Measurements from ENCODE around the gene LCN15.

The LCN15 gene

DNA sequence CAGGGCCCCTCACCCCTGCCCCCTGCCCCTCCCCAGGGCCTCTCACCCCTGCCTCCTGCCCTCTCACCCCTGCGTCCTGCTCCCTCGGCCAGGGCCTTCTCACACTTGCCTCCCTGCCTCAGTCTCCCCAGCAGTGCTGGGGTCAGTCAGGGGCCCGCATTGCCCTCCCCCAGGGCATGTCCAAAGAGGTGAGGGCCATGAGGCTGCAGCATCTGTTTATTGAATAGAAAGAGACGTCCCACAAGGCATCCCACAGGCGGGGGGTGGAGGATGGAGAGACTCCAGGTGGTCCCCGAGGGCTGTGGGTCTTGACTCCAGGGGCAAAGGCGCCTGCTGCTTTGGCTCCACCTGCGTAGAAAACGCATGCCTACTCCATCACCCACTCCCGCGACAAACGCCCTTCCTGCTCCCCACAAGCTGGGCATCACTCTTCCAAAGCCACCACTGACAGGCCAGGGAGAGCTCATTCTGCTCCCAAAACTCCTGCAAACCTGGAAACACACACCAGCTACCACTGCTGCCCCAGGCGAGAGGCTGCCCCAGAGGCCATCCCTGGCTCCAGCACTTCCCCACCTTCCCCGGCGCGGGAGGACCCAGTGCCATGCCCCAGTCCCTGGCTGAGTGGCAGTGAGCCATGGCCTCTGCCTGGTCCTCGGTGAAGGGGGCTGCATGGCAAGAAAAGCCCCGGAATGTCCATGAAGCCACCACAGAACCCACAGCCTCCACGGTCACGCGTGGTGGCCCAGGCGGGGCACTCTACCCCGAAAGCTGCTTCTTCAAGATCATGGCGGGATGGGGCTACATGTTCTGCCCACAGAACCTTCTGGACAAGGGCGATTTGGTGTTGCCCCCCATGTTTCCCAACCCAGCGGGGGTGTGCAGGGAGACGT lies 4.6 kb downstream of the LCN15 start:
- Histone ChIP-seq H3K9ac (ENCODE audit: low read depth, low read length, poor library complexity) (peak overlapping the region; percentile 44), H3K14ac (ENCODE audit: low read length) (peak overlapping the region; percentile 82), H2BK15ac (ENCODE audit: low read length) (peak overlapping the region; percentile 76), H2BK12ac (ENCODE audit: low read length) (peak overlapping the region; percentile 84), H3K4me1 (ENCODE audit: control insufficient read depth in 2 of 2, insufficient read depth in 1 of 2, low read depth in 1 of 2, low read length in 2 of 2) (peaks cover 11% of the 10 kb centered on the region in 2 donors), H3K9me3 (replicated peaks in 1 of 2; ENCODE audit: control insufficient read depth in 2 of 2, insufficient read depth in 1 of 2, low read depth in 1 of 2, low read length in 2 of 2) (peaks cover 0 to 2% of the 10 kb centered on the region in 2 donors), H3K79me1 (ENCODE audit: low read depth, low read length) (no peaks in the 10 kb centered on the region), H2AK5ac (ENCODE audit: low read depth, low read length) (peak overlapping the region; percentile 92), H3K4me2 (ENCODE audit: insufficient read depth, low read length, poor library complexity, severe bottlenecking) (no peak overlapping the region), H3K4me3 (ENCODE audit: low read length in 2 of 2) (no peak overlapping the region), H3K36me3 (replicated peaks in 1 of 2; ENCODE audit: control insufficient read depth in 2 of 2, insufficient read depth in 2 of 2, low read length in 2 of 2) (no peaks in the 10 kb centered on the region), H3K18ac (ENCODE audit: low read length) (peak overlapping the region; percentile 80), H4K91ac (ENCODE audit: low read depth, low read length, poor library complexity) (no peak overlapping the region), H3K27me3 (ENCODE audit: control insufficient read depth in 3 of 3, insufficient read depth in 3 of 3, low read depth in 1 of 3, low read length in 3 of 3) (no peaks in the 10 kb centered on the region), H2BK5ac (ENCODE audit: low read length) (peak overlapping the region; percentile 90), H2AFZ (ENCODE audit: low read length) (peak overlapping the region; percentile 92), H3K27ac (replicated peaks; ENCODE audit: low read length) (no peak overlapping the region), H2BK120ac (ENCODE audit: low read depth, low read length) (no peak overlapping the region), H3K23ac (ENCODE audit: low read depth, low read length, poor library complexity) (peak overlapping the region; percentile 43), H4K8ac (ENCODE audit: low read depth, low read length) (peak overlapping the region; percentile 92), H3K4ac (ENCODE audit: low read length) (no peak overlapping the region)
- DNase-seq (ENCODE audit: low spot score) = no peak
- no CpG with 5 or more reads among the region's 27 CpGs for WGBS, 2 donors (ENCODE audit: extremely low coverage in 2 of 2, insufficient read length in 2 of 2, insufficient replicate concordance in 1 of 2)

DNA sequence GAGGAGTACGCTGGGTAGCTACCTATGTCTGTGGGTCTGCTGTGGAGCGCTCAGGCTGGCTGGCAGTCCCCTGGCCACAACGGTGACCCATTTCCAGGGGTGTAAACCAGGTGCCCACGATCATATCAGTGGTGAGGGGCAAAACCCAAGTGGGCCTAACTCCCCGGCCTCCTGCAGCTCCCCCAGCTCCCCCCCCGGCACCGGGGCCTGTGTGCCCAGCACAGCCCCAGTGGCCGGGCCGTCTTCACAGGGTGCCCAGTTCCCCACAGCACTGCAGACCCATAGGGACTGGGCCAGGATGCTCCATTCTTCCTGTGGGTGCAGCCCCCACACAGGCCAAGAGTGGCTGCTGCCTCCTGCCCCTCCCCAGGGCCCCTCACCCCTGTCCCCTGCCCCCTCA lies 5.3 kb downstream of the LCN15 start:
- peak overlapping the region; percentile 24 for H2BK12ac ChIP-seq (ENCODE audit: low read length)
- no peak overlapping the region for H2BK120ac ChIP-seq (ENCODE audit: low read depth, low read length)
- H3K79me1 ChIP-seq (ENCODE audit: low read depth, low read length) = no peaks in the 10 kb centered on the region
- H3K14ac ChIP-seq (ENCODE audit: low read length) = no peak overlapping the region
- no peak overlapping the region for H3K4ac ChIP-seq (ENCODE audit: low read length)
- peaks cover 0 to 2% (median 0%) of the 10 kb centered on the region in 3 experiments for H3K27me3 ChIP-seq (ENCODE audit: control insufficient read depth in 3 of 3, insufficient read depth in 3 of 3, low read depth in 1 of 3, low read length in 3 of 3)
- no peak overlapping the region for H3K9ac ChIP-seq (ENCODE audit: low read depth, low read length, poor library complexity)
- H2BK15ac ChIP-seq (ENCODE audit: low read length) = peak overlapping the region; percentile 76
- no peaks in the 10 kb centered on the region for H3K36me3 ChIP-seq (replicated peaks in 1 of 2; ENCODE audit: control insufficient read depth in 2 of 2, insufficient read depth in 2 of 2, low read length in 2 of 2)
- H2AFZ ChIP-seq (ENCODE audit: low read length) = no peak overlapping the region
- no peak overlapping the region for H3K27ac ChIP-seq (replicated peaks; ENCODE audit: low read length)
- H4K8ac ChIP-seq (ENCODE audit: low read depth, low read length) = no peak overlapping the region
- no peak for DNase-seq (ENCODE audit: low spot score)
- no peak overlapping the region for H3K4me3 ChIP-seq (ENCODE audit: low read length in 2 of 2)
- H3K4me2 ChIP-seq (ENCODE audit: insufficient read depth, low read length, poor library complexity, severe bottlenecking) = no peak overlapping the region
- H4K91ac ChIP-seq (ENCODE audit: low read depth, low read length, poor library complexity) = no peak overlapping the region
- WGBS, 2 donors (ENCODE audit: extremely low coverage in 2 of 2, insufficient read length in 2 of 2, insufficient replicate concordance in 1 of 2) = no CpG with 5 or more reads among the region's 9 CpGs
- H3K4me1 ChIP-seq (ENCODE audit: control insufficient read depth in 2 of 2, insufficient read depth in 1 of 2, low read depth in 1 of 2, low read length in 2 of 2) = peaks cover 11% of the 10 kb centered on the region in 2 donors
- H3K9me3 ChIP-seq (replicated peaks in 1 of 2; ENCODE audit: control insufficient read depth in 2 of 2, insufficient read depth in 1 of 2, low read depth in 1 of 2, low read length in 2 of 2) = peaks cover 0 to 2% of the 10 kb centered on the region in 2 donors
- no peak overlapping the region for H2BK5ac ChIP-seq (ENCODE audit: low read length)
- peak overlapping the region; percentile 92 for H2AK5ac ChIP-seq (ENCODE audit: low read depth, low read length)
- H3K18ac ChIP-seq (ENCODE audit: low read length) = peak overlapping the region; percentile 13
- H3K23ac ChIP-seq (ENCODE audit: low read depth, low read length, poor library complexity) = no peak overlapping the region

DNA sequence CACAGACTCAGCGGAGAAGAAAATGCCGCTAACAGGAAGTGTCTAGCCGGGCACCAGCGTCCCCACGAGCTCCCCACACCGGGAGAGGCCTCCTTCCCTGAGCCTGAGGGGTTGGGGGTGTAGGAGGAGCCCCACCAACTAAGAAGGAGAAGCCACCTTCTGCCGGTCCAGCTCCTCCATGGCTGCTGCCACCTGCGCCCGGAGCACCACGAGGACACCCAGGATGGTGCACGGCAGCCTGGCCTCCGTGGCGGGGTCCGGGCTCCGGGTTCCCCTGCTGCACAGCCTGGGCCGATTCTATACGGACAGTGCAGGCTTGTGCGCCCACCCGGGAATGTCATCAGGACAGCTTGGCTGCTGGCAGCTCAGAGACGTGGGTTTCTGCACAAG lies 6.6 kb downstream of the LCN15 start:
- peaks cover 0 to 2% of the 10 kb centered on the region in 2 donors for H3K9me3 ChIP-seq (replicated peaks in 1 of 2; ENCODE audit: control insufficient read depth in 2 of 2, insufficient read depth in 1 of 2, low read depth in 1 of 2, low read length in 2 of 2)
- H3K4me1 ChIP-seq (ENCODE audit: control insufficient read depth in 2 of 2, insufficient read depth in 1 of 2, low read depth in 1 of 2, low read length in 2 of 2) = peaks cover 5 to 9% of the 10 kb centered on the region in 2 donors
- H2BK120ac ChIP-seq (ENCODE audit: low read depth, low read length) = no peak overlapping the region
- peak overlapping the region; percentile 77 for H2BK15ac ChIP-seq (ENCODE audit: low read length)
- no peak overlapping the region for H4K8ac ChIP-seq (ENCODE audit: low read depth, low read length)
- H2AFZ ChIP-seq (ENCODE audit: low read length) = no peak overlapping the region
- no CpG with 5 or more reads among the region's 20 CpGs for WGBS, 2 donors (ENCODE audit: extremely low coverage in 2 of 2, insufficient read length in 2 of 2, insufficient replicate concordance in 1 of 2)
- H3K14ac ChIP-seq (ENCODE audit: low read length) = no peak overlapping the region
- no peak for DNase-seq (ENCODE audit: low spot score)
- no peak overlapping the region for H3K4me3 ChIP-seq (ENCODE audit: low read length in 2 of 2)
- H3K18ac ChIP-seq (ENCODE audit: low read length) = no peak overlapping the region
- peak overlapping the region; percentile 90 for H2BK12ac ChIP-seq (ENCODE audit: low read length)
- no peak overlapping the region for H2BK5ac ChIP-seq (ENCODE audit: low read length)
- no peaks in the 10 kb centered on the region for H3K79me1 ChIP-seq (ENCODE audit: low read depth, low read length)
- peak overlapping the region; percentile 96 for H2AK5ac ChIP-seq (ENCODE audit: low read depth, low read length)
- peaks cover 0 to 2% (median 0%) of the 10 kb centered on the region in 3 experiments for H3K27me3 ChIP-seq (ENCODE audit: control insufficient read depth in 3 of 3, insufficient read depth in 3 of 3, low read depth in 1 of 3, low read length in 3 of 3)
- no peak overlapping the region for H4K91ac ChIP-seq (ENCODE audit: low read depth, low read length, poor library complexity)
- H3K4ac ChIP-seq (ENCODE audit: low read length) = no peak overlapping the region
- no peak overlapping the region for H3K4me2 ChIP-seq (ENCODE audit: insufficient read depth, low read length, poor library complexity, severe bottlenecking)
- H3K9ac ChIP-seq (ENCODE audit: low read depth, low read length, poor library complexity) = no peak overlapping the region
- peak overlapping the region; percentile 85 for H3K23ac ChIP-seq (ENCODE audit: low read depth, low read length, poor library complexity)
- H3K36me3 ChIP-seq (replicated peaks in 1 of 2; ENCODE audit: control insufficient read depth in 2 of 2, insufficient read depth in 2 of 2, low read length in 2 of 2) = no peaks in the 10 kb centered on the region
- H3K27ac ChIP-seq (replicated peaks; ENCODE audit: low read length) = no peak overlapping the region

DNA sequence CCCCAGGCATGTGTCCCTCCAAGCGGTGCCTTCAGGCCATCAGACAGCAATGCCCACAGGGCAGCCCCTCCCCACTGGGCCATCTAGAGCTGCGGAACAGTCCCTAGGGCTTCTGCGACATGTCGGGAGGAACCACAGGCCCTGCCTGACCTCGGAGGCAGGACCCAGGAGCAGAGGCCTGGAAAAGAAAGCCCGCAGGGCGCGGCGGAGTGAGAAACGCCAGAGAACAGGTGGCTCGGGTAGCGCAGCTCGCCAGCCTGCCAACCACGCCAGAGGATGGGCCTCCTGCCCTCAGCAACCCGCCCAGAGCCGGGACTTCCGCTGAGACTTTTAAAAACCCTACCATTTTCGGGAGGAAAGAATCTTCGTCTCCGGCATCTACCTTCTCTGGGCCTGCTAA lies 7.0 kb downstream of the LCN15 start:
- H2BK15ac ChIP-seq (ENCODE audit: low read length) = peak overlapping the region; percentile 77
- no peak overlapping the region for H3K14ac ChIP-seq (ENCODE audit: low read length)
- no CpG with 5 or more reads among the region's 20 CpGs for WGBS, 2 donors (ENCODE audit: extremely low coverage in 2 of 2, insufficient read length in 2 of 2, insufficient replicate concordance in 1 of 2)
- H3K4me1 ChIP-seq (ENCODE audit: control insufficient read depth in 2 of 2, insufficient read depth in 1 of 2, low read depth in 1 of 2, low read length in 2 of 2) = peaks cover 4 to 8% of the 10 kb centered on the region in 2 donors
- H3K9ac ChIP-seq (ENCODE audit: low read depth, low read length, poor library complexity) = no peak overlapping the region
- no peak overlapping the region for H2BK12ac ChIP-seq (ENCODE audit: low read length)
- no peak overlapping the region for H4K8ac ChIP-seq (ENCODE audit: low read depth, low read length)
- no peaks in the 10 kb centered on the region for H3K36me3 ChIP-seq (replicated peaks in 1 of 2; ENCODE audit: control insufficient read depth in 2 of 2, insufficient read depth in 2 of 2, low read length in 2 of 2)
- H3K4ac ChIP-seq (ENCODE audit: low read length) = no peak overlapping the region
- H2AFZ ChIP-seq (ENCODE audit: low read length) = no peak overlapping the region
- H3K27me3 ChIP-seq (ENCODE audit: control insufficient read depth in 3 of 3, insufficient read depth in 3 of 3, low read depth in 1 of 3, low read length in 3 of 3) = peaks cover 0 to 2% (median 0%) of the 10 kb centered on the region in 3 experiments
- no peak overlapping the region for H3K4me3 ChIP-seq (ENCODE audit: low read length in 2 of 2)
- peak overlapping the region; percentile 61 for H3K23ac ChIP-seq (ENCODE audit: low read depth, low read length, poor library complexity)
- no peak overlapping the region for H3K27ac ChIP-seq (replicated peaks; ENCODE audit: low read length)
- no peaks in the 10 kb centered on the region for H3K79me1 ChIP-seq (ENCODE audit: low read depth, low read length)
- peak overlapping the region; percentile 96 for H2AK5ac ChIP-seq (ENCODE audit: low read depth, low read length)
- no peak overlapping the region for H3K18ac ChIP-seq (ENCODE audit: low read length)
- H3K4me2 ChIP-seq (ENCODE audit: insufficient read depth, low read length, poor library complexity, severe bottlenecking) = no peak overlapping the region
- peaks cover 0 to 2% of the 10 kb centered on the region in 2 donors for H3K9me3 ChIP-seq (replicated peaks in 1 of 2; ENCODE audit: control insufficient read depth in 2 of 2, insufficient read depth in 1 of 2, low read depth in 1 of 2, low read length in 2 of 2)
- H2BK5ac ChIP-seq (ENCODE audit: low read length) = no peak overlapping the region
- H4K91ac ChIP-seq (ENCODE audit: low read depth, low read length, poor library complexity) = no peak overlapping the region
- no peak for DNase-seq (ENCODE audit: low spot score)
- H2BK120ac ChIP-seq (ENCODE audit: low read depth, low read length) = no peak overlapping the region

All from neuronal stem cell (in vitro differentiated cells).